HepG2 (cell line): ENCODE data around the gene SLC7A6OS. TPM values are rescaled to one million over a fixed set of nuclear protein-coding genes. Genes with fewer than 3 reads are reported as not detected.

ENCODE experiments used
- AHDC1 ChIP-seq: sonication (generic); formaldehyde crosslinking; IDR thresholded peaks from 2 replicates; pipeline ENCODE4 v1.5.1; 2020; ENCODE audit warnings: mild to moderate bottlenecking, missing genetic modification reagents, borderline replicate concordance
- ATF4 ChIP-seq, 2 experiments: fragments of 450-650 bp in 1 of 2; sonication (generic) in 1 of 2; formaldehyde crosslinking; IDR thresholded peaks; 2 replicates each; pipeline versions ENCODE4 v1.5.0 to v1.8.0; 2020 to 2022; ENCODE audit warnings: mild to moderate bottlenecking in 1 of 2, missing genetic modification reagents in 1 of 2
- BCL6 ChIP-seq: IDR thresholded peaks from 2 replicates; pipeline ENCODE4 v1.6.1; 2016; ENCODE audit warnings: missing genetic modification reagents, missing compliant biosample characterization
- CSRNP1 ChIP-seq: sonication (generic); formaldehyde crosslinking; IDR thresholded peaks from 2 replicates; pipeline ENCODE4 v1.8.1; 2023; ENCODE audit warnings: mild to moderate bottlenecking, missing genetic modification reagents
- FLYWCH1 ChIP-seq: sonication (generic); formaldehyde crosslinking; IDR thresholded peaks from 2 replicates; pipeline ENCODE4 v1.8.1; 2023; ENCODE audit warnings: mild to moderate bottlenecking, missing genetic modification reagents
- FOXC1 ChIP-seq: sonication (generic); formaldehyde crosslinking; IDR thresholded peaks from 2 replicates; pipeline ENCODE4 v1.8.0; 2022; ENCODE audit warnings: mild to moderate bottlenecking, missing genetic modification reagents, borderline replicate concordance
- GMEB1 ChIP-seq: sonication (generic); formaldehyde crosslinking; IDR thresholded peaks from 2 replicates; pipeline ENCODE4 v1.5.1; 2020; ENCODE audit warnings: missing genetic modification reagents, mild to moderate bottlenecking, borderline replicate concordance
- HOXA3 ChIP-seq: sonication (generic); formaldehyde crosslinking; IDR thresholded peaks from 2 replicates; pipeline ENCODE4 v1.5.0; 2020; ENCODE audit warnings: missing genetic modification reagents
- IRF1 ChIP-seq: sonication (generic); formaldehyde crosslinking; IDR thresholded peaks from 2 replicates; pipeline ENCODE4 v1.4.0; 2020; ENCODE audit warnings: low read depth, mild to moderate bottlenecking, missing genetic modification reagents
- MATR3 ChIP-seq: sonication (generic); formaldehyde crosslinking; IDR thresholded peaks from 2 replicates; pipeline ENCODE4 v1.4.0; 2020; ENCODE audit warnings: missing genetic modification reagents
- MXI1 ChIP-seq: IDR thresholded peaks from 3 replicates; pipeline ENCODE4 v1.6.1; 2012; ENCODE audit warnings: low read depth, low read length, inconsistent platforms, borderline replicate concordance
- NR2F2 ChIP-seq: IDR thresholded peaks from 2 replicates; pipeline ENCODE4 v1.6.1; 2012; ENCODE audit warnings: low read depth, inconsistent platforms, borderline replicate concordance
- ZNF224 ChIP-seq: sonication (generic); formaldehyde crosslinking; IDR thresholded peaks from 2 replicates; pipeline ENCODE4 v1.5.0; 2020; ENCODE audit warnings: mild to moderate bottlenecking, missing genetic modification reagents
- ZNF484 ChIP-seq: sonication (generic); formaldehyde crosslinking; IDR thresholded peaks from 2 replicates; pipeline ENCODE4 v1.5.1; 2020; ENCODE audit warnings: mild to moderate bottlenecking, low read depth, missing genetic modification reagents, borderline replicate concordance
- ZNF816 ChIP-seq: sonication (generic); formaldehyde crosslinking; IDR thresholded peaks from 2 replicates; pipeline ENCODE4 v1.8.0; 2022; ENCODE audit warnings: missing genetic modification reagents, mild to moderate bottlenecking, borderline replicate concordance
- ZNF850 ChIP-seq: sonication (generic); formaldehyde crosslinking; conservative IDR thresholded peaks from 2 replicates; pipeline ENCODE4 v1.9.0; 2021; ENCODE audit warnings: mild to moderate bottlenecking, missing genetic modification reagents
- polyA plus RNA-seq, 8 experiments: library from polyadenylated mRNA; depleted of rRNA in 3 of 8; stranded (reverse) in 7 of 8; unstranded in 1 of 8; fragments of >200 nt; fragmentation: Illumina TruSeq in 4 of 8; extraction: Trizol in 4 of 8; gene quantifications; 2 replicates each; pipeline versions ENCODE4 v1.2.1 to v1.2.3, GENCODE V29; 2011 to 2016; ENCODE audit warnings: low read depth in 4 of 8, missing spikeins in 1 of 8, mixed read lengths in 1 of 8; ENCODE audit not compliant: insufficient read depth in 1 of 8
- total RNA-seq, 5 experiments: library from RNA; depleted of rRNA; stranded (reverse); fragments of >200 nt; fragmentation: Illumina TruSeq; extraction: Trizol; gene quantifications; 2 replicates each; pipeline ENCODE4 v1.2.3, GENCODE V29; 2016; ENCODE audit warnings: low read depth in 1 of 5

The SLC7A6OS gene
- total and polyA plus RNA-seq, 2 of the 13 experiments (the other 11 are each of a cell fraction or from before 2014, with no cell fraction given), result 11.2 to 21.5 TPM

GRCh38 chr16:68265078-68265920 is 45.4 kb downstream of the SLC7A6OS start (continued):
- TF ChIP-seq AHDC1 (CRISPR knock-in tag) (peak; percentile 76; the same call in 1 of the 2 replicates), GMEB1 (no peak; the same call in 1 of the 2 replicates), ZNF816 (CRISPR knock-in tag) (peak; percentile 80; the same call in 1 of the 2 replicates), FOXC1 (CRISPR knock-in tag) (no peak; the same call in 1 of the 2 replicates), NR2F2 (peak; percentile 60; the same call in 1 of the 2 replicates), HOXA3 (CRISPR knock-in tag) (peak; percentile 85), CSRNP1 (no peak), BCL6 (CRISPR knock-in tag) (peak; percentile 94), MXI1 (peak; percentile 62; the same call in 1 of the 3 replicates), FLYWCH1 (0 out of 2 replicates have a peak, but pooled peaks have one; percentile 57), ZNF850 (CRISPR knock-in tag) (0 out of 2 replicates have a peak, but pooled peaks have one; percentile 52), ZNF224 (no peak), ZNF484 (CRISPR knock-in tag) (0 out of 2 replicates have a peak, but pooled peaks have one; percentile 9), MATR3 (CRISPR knock-in tag) (no peak), ATF4 (CRISPR knock-in tag; IDR thresholded peaks at IDR 0.05) (peak in 1 of 2 experiments; percentile 75; a peak in 2 of 4 replicates), IRF1 (CRISPR knock-in tag) (no peak)
